ENCODE data around the gene DDB1. TPM values are rescaled to one million over a fixed set of nuclear protein-coding genes. Genes with fewer than 3 reads are reported as not detected.
A peak's percentile ranks its signal among the peaks of the same experiment; 100 is the strongest.

Gene DDB1
- total RNA-seq, 4 donors from 2014 or later: 102 to 164 (median 118) TPM

DNA sequence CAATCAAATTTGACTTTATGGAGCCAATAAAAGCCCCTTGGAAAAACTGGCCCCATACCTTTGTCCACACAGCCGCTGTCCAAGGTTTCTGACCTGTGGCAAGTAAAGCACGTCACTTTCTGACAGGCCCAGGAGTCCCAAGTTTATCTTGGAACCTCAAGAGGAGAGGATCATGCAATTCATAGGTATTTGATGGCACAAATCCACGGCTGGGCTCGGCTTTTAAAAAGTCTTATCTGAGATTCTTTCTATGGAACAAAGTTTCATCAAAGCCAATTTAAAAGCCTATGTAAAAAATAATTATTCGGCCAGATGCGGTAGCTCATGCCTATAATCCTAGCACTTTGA lies 42.8 kb upstream of the DDB1 start:
- no peak for TF ChIP-seq POLR2AphosphoS5 (IDR thresholded peaks at IDR 0.05)
- no peak for TF ChIP-seq EP300 (IDR thresholded peaks at IDR 0.05)
- no peak for TF ChIP-seq POLR2A (IDR thresholded peaks at IDR 0.05; ENCODE audit: low read depth)
- TF ChIP-seq, protein P1, sequence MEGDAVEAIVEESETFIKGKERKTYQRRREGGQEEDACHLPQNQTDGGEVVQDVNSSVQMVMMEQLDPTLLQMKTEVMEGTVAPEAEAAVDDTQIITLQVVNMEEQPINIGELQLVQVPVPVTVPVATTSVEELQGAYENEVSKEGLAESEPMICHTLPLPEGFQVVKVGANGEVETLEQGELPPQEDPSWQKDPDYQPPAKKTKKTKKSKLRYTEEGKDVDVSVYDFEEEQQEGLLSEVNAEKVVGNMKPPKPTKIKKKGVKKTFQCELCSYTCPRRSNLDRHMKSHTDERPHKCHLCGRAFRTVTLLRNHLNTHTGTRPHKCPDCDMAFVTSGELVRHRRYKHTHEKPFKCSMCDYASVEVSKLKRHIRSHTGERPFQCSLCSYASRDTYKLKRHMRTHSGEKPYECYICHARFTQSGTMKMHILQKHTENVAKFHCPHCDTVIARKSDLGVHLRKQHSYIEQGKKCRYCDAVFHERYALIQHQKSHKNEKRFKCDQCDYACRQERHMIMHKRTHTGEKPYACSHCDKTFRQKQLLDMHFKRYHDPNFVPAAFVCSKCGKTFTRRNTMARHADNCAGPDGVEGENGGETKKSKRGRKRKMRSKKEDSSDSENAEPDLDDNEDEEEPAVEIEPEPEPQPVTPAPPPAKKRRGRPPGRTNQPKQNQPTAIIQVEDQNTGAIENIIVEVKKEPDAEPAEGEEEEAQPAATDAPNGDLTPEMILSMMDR (IDR thresholded peaks at IDR 0.05): no peak
- WGBS: 85% methylated on average over 6 of the region's 6 CpGs
- DNase-seq (ENCODE audit: extremely low spot score): no peak
- H3K27ac ChIP-seq (replicated peaks in 1 of 4): no peak overlapping the region
- no peaks in the 10 kb centered on the region for H3K9me3 ChIP-seq
- peaks cover 0 to 27% (median 2%) of the 10 kb centered on the region in 4 donors for H3K36me3 ChIP-seq
- H3K27me3 ChIP-seq: no peaks in the 10 kb centered on the region
- no peak overlapping the region for H3K4me3 ChIP-seq
- intact Hi-C loops (cut with DNase I): no loop called here
- H3K4me1 ChIP-seq: peaks cover 0 to 13% (median 4%) of the 10 kb centered on the region in 4 donors

DNA sequence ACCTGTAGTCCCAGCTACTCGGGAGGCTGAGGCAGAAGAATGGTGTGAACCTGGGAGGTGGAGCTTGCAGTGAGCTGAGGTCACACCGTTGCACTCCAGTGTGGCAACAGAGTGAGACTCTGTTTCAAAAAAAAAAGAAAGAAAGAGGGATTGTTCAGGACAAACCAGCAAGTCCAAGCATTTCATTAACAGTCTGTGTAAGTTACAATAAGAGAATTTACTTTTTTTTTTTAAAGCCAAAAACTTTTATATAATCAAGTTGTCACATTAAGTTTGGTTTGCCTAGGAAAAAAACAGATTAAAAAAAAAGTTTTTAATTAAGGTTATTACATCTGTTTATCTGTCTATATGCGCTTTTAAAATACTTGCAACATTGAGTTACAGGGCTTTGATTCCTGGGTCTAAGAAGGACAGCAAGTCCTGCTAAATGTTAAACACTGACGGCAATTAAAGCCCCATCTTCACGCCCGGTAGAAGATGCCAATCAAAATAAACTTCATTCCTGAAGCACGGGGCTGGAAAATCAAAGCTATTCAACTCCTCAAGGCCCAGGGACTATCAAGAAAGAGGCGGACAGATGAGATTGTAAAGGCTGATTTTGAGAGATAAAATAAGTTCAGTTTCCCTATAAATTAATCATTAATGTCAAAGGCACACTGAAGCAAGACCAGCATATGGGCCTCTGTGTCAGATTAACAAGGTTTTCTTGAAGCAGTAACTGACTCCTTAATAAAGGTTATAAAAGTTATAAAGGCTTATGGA lies 39.9 kb upstream of the DDB1 start:
- no peaks in the 10 kb centered on the region for H3K9me3 ChIP-seq
- no peak for TF ChIP-seq EP300 (IDR thresholded peaks at IDR 0.05)
- DNase-seq (ENCODE audit: extremely low spot score): no peak
- 66% methylated on average over 8 of the region's 8 CpGs for WGBS
- H3K4me1 ChIP-seq: peaks cover 0 to 14% (median 5%) of the 10 kb centered on the region in 4 donors
- intact Hi-C loops (cut with DNase I): no loop called here
- no peaks in the 10 kb centered on the region for H3K27me3 ChIP-seq
- H3K27ac ChIP-seq (replicated peaks in 1 of 4): no peak overlapping the region
- no peak overlapping the region for H3K4me3 ChIP-seq
- peaks cover 18 to 56% (median 28%) of the 10 kb centered on the region in 4 donors for H3K36me3 ChIP-seq

DNA sequence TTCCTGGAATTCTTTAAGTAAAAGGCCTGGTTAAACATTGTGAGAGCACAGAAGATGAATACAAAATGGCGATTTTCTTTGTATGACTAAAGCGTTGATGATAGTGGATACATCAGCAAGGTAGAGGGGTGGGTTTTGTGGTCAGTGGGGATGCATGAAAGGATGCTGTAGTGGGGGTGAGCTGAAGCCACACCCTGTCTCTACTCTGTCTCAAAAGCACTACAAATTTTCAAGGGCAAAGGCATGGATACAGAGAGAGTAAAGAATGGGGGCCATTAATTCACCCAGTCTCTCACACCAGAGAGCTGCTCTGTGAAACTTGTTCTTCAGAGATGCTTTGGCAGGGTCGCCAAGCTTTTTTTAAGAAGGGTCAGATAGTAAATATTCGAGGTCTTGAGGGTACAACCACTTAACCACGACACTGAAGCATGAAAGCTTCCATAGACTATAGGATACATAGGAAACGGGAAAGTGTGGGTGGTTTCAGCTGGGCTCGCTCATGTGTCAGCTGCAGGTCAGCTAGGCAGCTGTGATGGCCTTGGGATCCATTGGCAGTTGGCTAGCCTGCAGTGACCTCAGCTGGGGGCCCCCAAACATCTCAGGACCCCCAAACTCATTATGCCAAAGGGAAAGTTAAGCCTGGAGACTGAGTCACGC lies 37.6 kb upstream of the DDB1 start:
- H3K27ac ChIP-seq (replicated peaks in 1 of 4): peak overlapping the region in 1 of 4 donors; percentile 30
- 86% methylated on average over 8 of the region's 8 CpGs for WGBS
- H3K9me3 ChIP-seq: no peaks in the 10 kb centered on the region
- intact Hi-C loops (cut with DNase I): no loop called here
- H3K4me1 ChIP-seq: peaks cover 0 to 14% (median 5%) of the 10 kb centered on the region in 4 donors
- H3K4me3 ChIP-seq: no peak overlapping the region
- H3K27me3 ChIP-seq: no peaks in the 10 kb centered on the region
- TF ChIP-seq, protein P1 (IDR thresholded peaks at IDR 0.05): no peak
- TF ChIP-seq EP300 (IDR thresholded peaks at IDR 0.05) (no peak), POLR2A (IDR thresholded peaks at IDR 0.05; ENCODE audit: low read depth) (no peak), POLR2AphosphoS5 (IDR thresholded peaks at IDR 0.05) (no peak)
- H3K36me3 ChIP-seq: peaks cover 40 to 67% (median 49%) of the 10 kb centered on the region in 4 donors
- DNase-seq (ENCODE audit: extremely low spot score): no peak

DNA sequence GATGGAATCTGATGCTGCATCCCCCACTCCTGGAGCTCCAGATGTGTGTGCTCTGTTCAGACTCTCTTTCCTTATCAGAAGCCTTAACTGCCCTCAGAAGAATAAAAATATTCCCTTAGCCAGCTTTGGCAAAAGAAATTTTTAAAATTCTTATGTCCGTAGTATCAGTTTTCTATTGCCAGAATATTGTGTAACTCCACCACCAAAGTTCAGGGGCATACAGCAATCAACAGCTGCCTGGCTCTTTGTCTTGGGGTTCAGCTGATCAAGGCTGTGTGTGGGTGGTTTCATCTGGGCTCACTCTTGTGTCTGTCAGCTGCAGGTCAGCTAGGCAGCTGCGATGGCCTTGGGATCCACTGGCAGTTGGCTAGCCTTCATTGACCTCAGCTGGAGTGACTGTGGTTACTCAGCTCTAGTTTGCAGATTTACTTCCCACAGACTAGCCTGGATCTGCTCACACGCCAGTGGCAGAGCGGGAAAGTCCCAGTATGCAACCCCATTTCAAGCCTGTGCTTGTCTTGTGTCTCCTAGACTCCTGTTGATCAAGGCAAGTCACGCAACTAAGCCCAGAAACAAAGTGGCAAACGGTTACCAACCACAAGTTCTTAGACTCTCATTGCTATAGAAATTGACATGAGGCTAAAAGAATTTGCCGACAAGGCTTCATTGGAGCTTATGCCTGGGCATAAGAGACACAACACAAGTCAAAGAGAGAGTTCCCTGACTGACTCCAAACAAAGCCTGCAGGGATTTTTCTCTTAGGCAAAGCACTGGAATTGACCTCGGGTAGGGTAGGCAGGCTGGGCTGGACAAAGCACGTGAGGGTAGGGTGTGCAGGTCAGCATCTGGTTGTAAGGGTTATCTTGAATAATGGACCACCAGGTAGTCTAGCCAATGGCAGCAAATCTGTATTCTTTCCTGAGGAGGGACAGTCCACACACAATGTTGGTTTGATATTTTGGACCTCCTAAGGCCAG lies 36.8 kb upstream of the DDB1 start:
- 89% methylated on average over 9 of the region's 9 CpGs for WGBS
- TF ChIP-seq, protein P1 (IDR thresholded peaks at IDR 0.05): no peak
- TF ChIP-seq POLR2A (IDR thresholded peaks at IDR 0.05; ENCODE audit: low read depth): no peak
- no peak for TF ChIP-seq EP300 (IDR thresholded peaks at IDR 0.05)
- no peak for TF ChIP-seq POLR2AphosphoS5 (IDR thresholded peaks at IDR 0.05)
- Histone ChIP-seq H3K9me3 (no peaks in the 10 kb centered on the region), H3K27ac (replicated peaks in 1 of 4) (peak overlapping the region in 2 of 4 donors; percentile 30 to 34), H3K4me3 (no peak overlapping the region), H3K27me3 (no peaks in the 10 kb centered on the region), H3K4me1 (peaks cover 0 to 14% (median 5%) of the 10 kb centered on the region in 4 donors), H3K36me3 (peaks cover 48 to 71% (median 58%) of the 10 kb centered on the region in 4 donors)
- DNase-seq (ENCODE audit: extremely low spot score): no peak
- intact Hi-C loops (cut with DNase I): no loop called here

Data from esophagus muscularis mucosa (tissue), 4 donors.